Activated CD4-positive, alpha-beta T cell treated with anti-CD3 and anti-CD28 coated beads for 48 hours (primary cell): ENCODE results near the gene LCOR.

Experiments
- DNase-seq: peaks from one replicate; pipeline ENCODE4 v3.0.0-alpha.2; 2020

LCOR gene

GRCh38 chr10:96947036-96947435 is 114.9 kb downstream of the LCOR start:
- no peak for DNase-seq

GRCh38 chr10:96949039-96949683 is 117.1 kb downstream of the LCOR start:
- DNase-seq, result no peak

GRCh38 chr10:96951954-96952353 is 119.9 kb downstream of the LCOR start:
- DNase-seq, result no peak

GRCh38 chr10:96955794-96956193 is 123.7 kb downstream of the LCOR start:
- DNase-seq, result no peak

DNA sequence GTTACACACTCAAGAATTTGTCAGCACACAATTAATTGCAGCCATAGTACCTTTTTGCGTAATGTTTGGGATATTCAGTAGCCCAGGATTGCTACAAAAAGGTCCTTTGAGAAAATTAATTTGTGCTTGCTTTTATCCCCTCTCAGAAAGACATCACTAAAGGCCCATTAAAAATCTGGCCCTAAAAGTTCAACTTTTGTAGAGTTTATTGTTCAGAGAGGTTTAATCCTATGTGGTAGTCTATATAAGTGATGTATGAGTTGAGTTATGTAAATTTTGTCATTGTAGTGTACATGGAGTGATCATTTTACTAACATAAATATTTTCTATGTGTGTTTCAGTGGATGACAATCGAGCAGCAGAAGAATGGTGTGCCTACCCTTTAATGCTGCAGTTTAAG is 126.0 kb downstream of the LCOR start:
- no peak for DNase-seq

DNA sequence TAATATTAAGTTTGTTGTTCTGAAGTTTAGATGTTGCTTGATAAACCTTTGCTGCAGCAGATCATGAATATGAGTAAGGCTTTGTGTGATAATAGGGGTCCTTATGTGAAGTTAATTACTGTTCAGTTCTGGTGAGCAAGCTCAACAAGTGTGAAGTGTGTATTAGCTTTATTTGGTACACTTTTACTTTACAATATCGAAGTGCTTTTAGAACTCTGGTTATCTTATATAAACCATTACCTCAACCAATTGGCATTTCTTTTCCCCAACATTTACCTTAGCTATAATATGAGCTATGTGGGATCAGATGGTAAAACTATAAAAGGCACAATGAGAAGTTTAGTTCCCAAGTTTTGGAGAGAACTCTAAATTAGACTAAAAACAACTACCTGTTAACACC is 127.6 kb downstream of the LCOR start:
- no peak for DNase-seq

DNA sequence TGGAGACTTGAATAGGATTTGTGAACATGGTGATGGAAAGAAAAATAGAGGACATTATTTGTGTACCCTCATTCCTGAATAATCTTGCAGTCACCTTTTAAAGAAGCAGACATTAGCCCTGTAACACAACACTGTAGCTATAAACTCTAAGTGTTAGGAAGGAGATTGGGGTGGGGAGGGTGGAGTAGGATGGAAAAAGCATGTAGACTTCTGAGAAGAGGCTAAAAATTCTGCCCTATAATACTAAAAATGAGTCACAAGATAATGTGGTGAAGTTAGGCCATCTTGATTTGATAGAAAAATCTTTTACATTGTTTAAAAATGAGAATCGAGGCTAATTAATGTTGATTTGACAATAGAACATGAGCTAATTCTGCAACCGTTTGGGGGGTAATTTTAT is 128.8 kb downstream of the LCOR start:
- no peak for DNase-seq

DNA sequence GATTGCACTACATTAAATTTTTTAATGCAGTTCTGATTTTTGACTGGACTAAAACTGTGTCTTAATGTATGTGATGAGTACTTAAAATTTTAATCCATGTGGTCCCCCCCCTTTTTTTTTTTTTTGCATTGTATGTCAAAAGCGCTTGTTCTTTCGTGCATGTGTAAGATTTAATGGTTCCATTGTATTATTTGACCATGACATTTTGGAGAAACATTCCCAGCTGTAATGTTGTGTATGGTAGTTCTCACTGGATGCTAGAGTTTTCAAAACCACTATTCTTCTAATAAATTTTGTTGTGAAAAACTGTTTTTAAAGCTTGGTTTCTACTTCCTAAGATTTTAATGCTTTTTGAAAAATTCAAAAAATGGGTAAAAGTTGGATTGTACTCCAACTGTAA is 132.0 kb downstream of the LCOR start:
- no peak for DNase-seq

- DNase-seq, result no peak
These were observed 135.7 kb downstream of the LCOR start for GRCh38 chr10:96967847-96968246.

DNA sequence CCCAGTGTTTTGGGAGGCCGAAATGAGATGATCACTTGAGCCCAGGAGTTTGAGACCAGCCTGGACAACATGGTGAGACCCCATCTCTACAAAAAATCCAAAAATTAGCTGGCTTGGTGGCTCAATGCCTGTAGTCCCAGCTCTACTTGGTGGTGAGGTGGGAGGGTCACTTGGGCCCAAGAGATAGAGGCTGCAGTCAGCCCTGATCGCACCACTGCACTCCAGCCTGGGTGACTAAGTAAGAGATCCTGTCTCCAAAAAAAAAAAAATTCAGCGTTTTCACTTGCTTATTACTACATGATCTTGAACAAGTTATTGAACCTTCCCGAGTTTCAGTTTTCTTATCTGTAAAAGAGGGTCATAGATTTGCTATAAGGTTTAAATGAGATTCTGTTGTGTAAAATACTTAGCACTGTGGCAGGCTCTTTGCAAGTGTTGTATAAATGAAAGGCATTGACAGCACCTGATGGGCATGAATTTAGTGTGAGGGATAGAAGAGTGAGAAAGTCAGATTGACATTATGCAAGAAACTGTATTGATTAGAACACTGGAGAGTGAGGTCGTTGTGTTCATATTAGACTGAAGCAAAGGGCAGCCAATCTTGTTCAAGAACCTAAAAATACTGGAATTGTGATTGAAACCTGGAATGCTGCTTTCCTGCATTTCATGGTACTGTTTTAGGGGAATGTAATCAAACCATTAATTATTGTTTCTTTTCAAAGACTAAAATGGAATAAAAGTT is 136.8 kb downstream of the LCOR start:
- DNase-seq, result no peak

DNA sequence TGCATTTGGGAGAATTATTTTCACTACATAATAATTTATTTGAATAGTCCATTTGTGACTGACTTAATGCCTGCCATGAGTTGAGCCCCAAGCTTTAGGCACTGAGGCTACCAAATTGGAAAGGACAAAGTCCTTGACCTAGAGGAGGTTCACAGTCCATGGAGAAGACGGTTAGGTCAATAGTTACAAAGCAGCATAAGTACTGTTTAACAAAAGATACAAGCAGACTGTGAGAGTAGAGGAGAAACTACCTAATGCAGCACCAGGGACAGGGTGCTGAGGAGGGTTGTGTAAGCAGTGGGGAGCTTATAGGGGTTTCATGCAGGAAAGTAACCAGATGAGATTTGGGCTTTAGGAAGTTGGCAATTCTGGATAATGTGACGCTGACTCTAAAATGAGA is 139.2 kb downstream of the LCOR start:
- no peak for DNase-seq

DNA sequence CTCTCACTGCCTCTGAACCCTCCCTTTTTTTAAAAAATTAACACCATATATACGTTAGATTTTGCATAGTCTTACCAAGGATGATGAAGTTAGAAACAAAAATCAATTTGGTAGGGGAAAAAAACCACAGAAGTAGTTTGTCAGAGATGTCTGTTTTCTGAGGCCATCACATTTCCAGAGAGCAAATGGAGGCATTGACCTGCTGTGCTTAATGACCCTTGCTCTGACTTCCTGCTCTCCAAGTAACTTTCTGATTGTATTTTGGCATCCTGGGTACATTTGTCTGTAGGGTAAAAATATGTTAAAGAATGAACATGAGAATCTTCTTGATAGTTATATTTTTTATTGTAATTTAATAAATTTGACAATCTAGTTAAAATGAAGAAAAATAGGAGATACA is 140.2 kb downstream of the LCOR start:
- no peak for DNase-seq

DNA sequence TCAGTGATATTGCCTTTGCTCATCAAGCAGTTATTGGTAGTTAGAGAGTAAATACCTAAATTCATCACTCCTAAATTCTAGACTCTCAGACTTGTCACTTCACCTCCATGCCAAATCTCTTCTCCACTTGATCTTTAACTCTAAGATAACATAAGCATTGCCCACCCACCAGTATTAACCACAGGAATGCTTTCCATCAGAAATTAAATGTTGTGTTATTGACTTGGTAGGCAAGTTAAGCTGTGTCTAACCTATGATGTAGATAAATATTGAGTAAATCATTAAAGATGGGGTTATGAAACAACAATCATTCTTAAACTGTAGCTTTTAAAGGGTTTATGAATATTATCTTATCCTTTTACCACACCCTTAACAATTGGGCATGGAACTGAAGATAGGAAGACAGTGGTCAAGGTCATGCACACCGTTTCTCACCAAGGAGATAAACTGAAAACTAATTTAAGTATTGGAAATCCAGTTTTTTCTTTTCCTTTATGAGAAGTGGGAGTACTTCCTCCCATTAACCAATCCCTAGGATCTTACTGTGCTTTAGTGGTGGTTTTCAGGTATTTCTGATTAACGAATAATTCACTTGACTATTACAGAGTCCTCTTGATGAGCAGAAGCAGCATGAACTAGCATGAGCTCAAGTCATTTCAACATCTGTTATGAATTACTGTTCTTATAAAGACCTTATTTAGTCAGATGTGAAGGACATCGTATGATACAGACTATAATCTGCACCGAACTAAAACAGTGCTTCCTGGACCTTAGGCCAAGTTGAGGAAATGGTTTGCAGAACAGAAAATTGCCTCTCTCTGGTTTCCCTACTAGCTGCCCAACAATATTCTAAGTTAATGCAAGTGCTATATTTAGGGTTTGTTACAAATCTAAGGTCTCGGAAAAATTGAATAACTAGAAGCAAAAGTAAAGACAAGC is 142.0 kb downstream of the LCOR start:
- no peak for DNase-seq

DNA sequence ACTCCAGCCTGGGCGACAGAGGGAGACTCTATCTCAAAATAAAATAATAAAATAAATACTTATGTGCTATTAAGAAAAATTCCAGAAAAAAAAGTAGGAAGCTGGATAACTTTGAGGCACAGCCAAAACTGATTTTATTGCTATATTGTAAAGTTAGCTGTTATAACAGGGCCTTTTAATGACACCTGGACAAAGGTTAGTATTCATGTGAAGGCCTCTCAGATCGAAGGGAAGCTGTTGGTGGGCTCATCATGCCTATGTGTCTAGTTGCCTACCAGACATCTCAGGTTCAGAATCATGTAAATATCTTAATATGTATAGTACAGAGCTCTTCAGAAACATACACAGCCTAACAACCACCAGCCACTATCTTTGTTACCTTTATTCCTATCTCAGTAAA is 143.0 kb downstream of the LCOR start:
- DNase-seq, result no peak

GRCh38 chr10:96978621-96979154 is 146.6 kb downstream of the LCOR start:
- DNase-seq, result no peak

DNA sequence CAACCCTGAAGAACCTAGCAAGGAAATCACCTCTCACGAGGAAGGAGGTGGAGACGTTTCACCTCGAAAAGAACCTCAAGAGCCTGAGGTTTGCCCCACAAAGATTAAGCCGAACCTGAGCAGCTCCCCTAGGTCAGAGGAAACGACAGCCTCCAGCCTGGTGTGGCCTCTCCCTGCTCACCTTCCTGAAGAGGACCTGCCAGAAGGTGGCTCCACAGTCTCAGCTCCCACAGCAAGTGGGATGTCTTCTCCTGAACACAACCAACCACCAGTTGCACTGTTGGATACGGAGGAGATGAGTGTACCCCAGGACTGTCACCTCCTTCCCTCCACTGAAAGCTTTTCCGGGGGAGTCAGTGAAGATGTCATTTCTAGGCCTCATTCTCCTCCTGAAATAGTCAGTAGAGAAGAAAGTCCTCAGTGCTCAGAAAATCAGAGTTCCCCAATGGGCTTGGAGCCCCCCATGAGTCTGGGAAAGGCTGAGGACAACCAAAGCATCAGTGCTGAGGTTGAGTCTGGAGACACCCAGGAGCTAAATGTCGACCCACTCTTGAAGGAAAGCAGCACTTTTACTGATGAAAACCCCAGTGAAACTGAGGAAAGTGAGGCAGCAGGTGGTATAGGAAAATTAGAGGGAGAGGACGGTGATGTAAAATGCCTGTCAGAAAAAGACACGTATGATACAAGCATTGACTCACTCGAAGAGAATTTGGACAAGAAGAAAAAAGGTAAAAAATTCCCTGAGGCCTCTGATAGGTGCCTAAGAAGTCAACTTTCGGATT is 150.2 kb downstream of the LCOR start:
- no peak for DNase-seq

GRCh38 chr10:96984541-96985131 is 152.5 kb downstream of the LCOR start:
- no peak for DNase-seq

GRCh38 chr10:96986200-96986856 is 154.2 kb downstream of the LCOR start:
- no peak for DNase-seq

- no peak for DNase-seq
These were observed 155.2 kb downstream of the LCOR start for GRCh38 chr10:96987141-96987841.

DNA sequence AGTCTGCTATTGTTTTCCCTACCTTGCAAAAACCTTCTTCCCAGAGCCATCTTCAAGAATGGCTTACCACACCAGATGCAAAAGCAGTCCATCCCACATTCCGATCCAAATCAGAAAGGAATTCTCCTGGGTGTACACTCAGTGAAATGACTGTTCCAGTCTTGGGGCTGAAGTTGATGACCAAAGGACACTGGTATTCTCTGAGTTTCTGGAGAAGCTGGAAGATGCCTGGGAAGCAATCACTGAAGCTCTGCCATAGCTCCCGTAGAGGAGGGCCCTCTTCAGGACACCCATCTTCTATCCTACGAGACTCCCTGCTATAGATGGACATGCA is 155.7 kb downstream of the LCOR start:
- DNase-seq, result no peak

DNA sequence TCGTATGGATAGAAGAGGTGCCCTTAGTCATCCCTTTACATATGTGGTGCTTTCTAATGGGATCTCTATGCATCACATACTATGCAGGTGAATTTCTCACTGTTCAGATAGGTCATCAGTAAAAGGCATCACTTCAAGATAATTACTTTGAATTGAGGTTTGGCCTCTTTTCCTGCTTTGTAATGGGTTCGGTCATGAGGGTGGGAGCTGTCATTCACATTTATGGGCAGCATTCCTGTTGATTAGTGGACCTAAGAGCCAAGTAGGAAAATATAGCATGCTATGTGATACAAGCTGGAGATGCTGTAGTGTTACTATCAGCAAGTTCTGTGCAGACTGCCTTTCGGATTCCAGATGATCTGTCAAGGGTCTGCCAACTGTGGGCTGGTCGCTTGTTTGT is 156.3 kb downstream of the LCOR start:
- no peak for DNase-seq
